Measurements from ENCODE around the gene GTPBP2.

The GTPBP2 gene

DNA sequence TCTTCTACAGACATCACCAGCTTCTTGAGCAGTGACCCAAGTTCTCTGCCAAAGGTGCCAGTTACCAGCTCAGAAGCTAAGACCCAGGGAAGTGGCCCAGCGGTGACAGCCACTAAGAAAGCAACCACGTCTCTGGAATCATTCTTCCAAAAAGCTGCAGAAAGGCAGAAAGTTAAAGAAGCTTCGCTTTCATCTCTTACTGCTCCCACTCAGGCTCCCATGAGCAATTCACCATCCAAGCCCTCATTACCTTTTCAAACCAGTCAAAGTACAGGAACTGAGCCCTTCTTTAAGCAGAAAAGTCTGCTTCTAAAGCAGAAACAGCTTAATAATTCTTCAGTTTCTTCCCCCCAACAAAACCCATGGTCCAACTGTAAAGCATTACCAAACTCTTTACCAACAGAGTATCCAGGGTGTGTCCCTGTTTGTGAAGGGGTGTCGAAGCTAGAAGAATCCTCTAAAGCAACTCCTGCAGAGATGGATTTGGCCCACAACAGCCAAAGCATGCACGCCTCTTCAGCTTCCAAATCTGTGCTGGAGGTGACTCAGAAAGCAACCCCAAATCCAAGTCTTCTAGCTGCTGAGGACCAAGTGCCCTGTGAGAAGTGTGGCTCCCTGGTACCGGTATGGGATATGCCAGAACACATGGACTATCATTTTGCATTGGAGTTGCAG, 15.2 kb downstream of the GTPBP2 start:
- H3K79me2 ChIP-seq (ENCODE audit: control insufficient read depth, low read length), result no peaks in the 10 kb centered on the region; the same call in 1 of the 2 replicates
- peaks cover 4% of the 10 kb centered on the region for H3K4me1 ChIP-seq (ENCODE audit: control insufficient read depth, low read length)
- H3K9me2 ChIP-seq (replicated peaks; ENCODE audit: control insufficient read depth, low read length), result no peaks in the 10 kb centered on the region
- H3K4me2 ChIP-seq (ENCODE audit: low read length), result no peak overlapping the region
- H3K27ac ChIP-seq (ENCODE audit: low read depth, low read length), result no peak overlapping the region
- TF ChIP-seq EZH2phosphoT487 (IDR thresholded peaks at IDR 0.05; ENCODE audit: borderline replicate concordance, low read length), result no peak
- TF ChIP-seq, protein P1, sequence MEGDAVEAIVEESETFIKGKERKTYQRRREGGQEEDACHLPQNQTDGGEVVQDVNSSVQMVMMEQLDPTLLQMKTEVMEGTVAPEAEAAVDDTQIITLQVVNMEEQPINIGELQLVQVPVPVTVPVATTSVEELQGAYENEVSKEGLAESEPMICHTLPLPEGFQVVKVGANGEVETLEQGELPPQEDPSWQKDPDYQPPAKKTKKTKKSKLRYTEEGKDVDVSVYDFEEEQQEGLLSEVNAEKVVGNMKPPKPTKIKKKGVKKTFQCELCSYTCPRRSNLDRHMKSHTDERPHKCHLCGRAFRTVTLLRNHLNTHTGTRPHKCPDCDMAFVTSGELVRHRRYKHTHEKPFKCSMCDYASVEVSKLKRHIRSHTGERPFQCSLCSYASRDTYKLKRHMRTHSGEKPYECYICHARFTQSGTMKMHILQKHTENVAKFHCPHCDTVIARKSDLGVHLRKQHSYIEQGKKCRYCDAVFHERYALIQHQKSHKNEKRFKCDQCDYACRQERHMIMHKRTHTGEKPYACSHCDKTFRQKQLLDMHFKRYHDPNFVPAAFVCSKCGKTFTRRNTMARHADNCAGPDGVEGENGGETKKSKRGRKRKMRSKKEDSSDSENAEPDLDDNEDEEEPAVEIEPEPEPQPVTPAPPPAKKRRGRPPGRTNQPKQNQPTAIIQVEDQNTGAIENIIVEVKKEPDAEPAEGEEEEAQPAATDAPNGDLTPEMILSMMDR (IDR thresholded peaks at IDR 0.05; ENCODE audit: low read depth, low read length, poor library complexity, severe bottlenecking), result no peak
- H3K9me3 ChIP-seq (ENCODE audit: control insufficient read depth, insufficient read depth, low read length), result no peaks in the 10 kb centered on the region
- H3F3A ChIP-seq (ENCODE audit: control insufficient read depth, insufficient read depth), result peaks cover 15% of the 10 kb centered on the region
- peaks cover 66% of the 10 kb centered on the region for H3K36me3 ChIP-seq (ENCODE audit: control insufficient read depth, low read length)
- H3K4me3 ChIP-seq (ENCODE audit: low read length), result no peak overlapping the region
- H4K20me1 ChIP-seq (ENCODE audit: control insufficient read depth, insufficient read depth, low read depth, low read length), result no peaks in the 10 kb centered on the region
- H3K27me3 ChIP-seq (ENCODE audit: control insufficient read depth, low read length), result no peaks in the 10 kb centered on the region

DNA sequence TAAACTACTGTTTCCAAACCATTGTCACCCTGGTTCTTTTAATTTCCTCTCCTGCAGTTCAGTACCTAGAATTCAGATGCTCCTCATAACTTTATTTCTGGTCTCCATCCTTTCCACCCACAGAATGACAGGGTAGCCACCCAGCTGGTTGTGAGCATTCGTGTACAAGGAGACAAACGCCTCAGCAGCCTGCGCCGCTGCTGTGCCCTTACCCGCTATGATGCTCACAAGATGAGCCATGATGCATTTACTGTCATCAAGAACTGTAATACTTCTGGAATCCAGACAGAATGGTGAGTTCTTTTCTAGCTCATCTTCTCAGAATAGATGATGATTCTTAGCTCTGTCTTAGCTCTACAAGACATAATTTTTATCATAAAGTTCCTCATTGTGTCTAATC, 18.6 kb downstream of the GTPBP2 start:
- H4K20me1 ChIP-seq (ENCODE audit: control insufficient read depth, insufficient read depth, low read depth, low read length), result no peaks in the 10 kb centered on the region
- H3K36me3 ChIP-seq (ENCODE audit: control insufficient read depth, low read length), result peaks cover 88% of the 10 kb centered on the region
- TF ChIP-seq, protein P1 (IDR thresholded peaks at IDR 0.05; ENCODE audit: low read depth, low read length, poor library complexity, severe bottlenecking), result no peak
- TF ChIP-seq EZH2phosphoT487 (IDR thresholded peaks at IDR 0.05; ENCODE audit: borderline replicate concordance, low read length), result no peak
- H3K4me2 ChIP-seq (ENCODE audit: low read length), result no peak overlapping the region
- no peak overlapping the region for H3K4me3 ChIP-seq (ENCODE audit: low read length)
- H3K79me2 ChIP-seq (ENCODE audit: control insufficient read depth, low read length), result peaks cover 3% of the 10 kb centered on the region
- peaks cover 13% of the 10 kb centered on the region for H3K4me1 ChIP-seq (ENCODE audit: control insufficient read depth, low read length)
- H3K9me2 ChIP-seq (replicated peaks; ENCODE audit: control insufficient read depth, low read length), result no peaks in the 10 kb centered on the region
- peaks cover 22% of the 10 kb centered on the region for H3F3A ChIP-seq (ENCODE audit: control insufficient read depth, insufficient read depth)
- H3K27ac ChIP-seq (ENCODE audit: low read depth, low read length), result no peak overlapping the region
- H3K27me3 ChIP-seq (ENCODE audit: control insufficient read depth, low read length), result no peaks in the 10 kb centered on the region
- no peaks in the 10 kb centered on the region for H3K9me3 ChIP-seq (ENCODE audit: control insufficient read depth, insufficient read depth, low read length)

DNA sequence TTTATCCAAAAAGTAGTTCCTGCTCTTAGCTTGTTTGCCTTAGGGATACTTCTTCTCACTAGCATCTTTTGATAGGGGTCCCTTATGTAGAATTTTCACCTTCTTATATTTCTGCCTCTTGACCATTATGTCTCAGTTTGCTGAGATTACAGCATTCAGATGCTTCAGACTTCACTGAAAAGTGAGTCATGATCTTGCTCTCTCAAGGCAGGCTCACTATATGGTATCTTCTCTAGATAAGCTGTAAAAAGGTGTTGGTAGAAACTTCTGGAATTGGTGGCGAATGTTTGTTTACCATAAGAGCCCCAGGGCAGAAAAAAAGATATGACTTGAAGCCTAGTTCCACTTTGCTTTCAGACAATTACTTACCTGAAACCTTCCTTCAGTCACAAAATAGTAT, 19.7 kb downstream of the GTPBP2 start:
- H3K27ac ChIP-seq (ENCODE audit: low read depth, low read length), result no peak overlapping the region
- no peaks in the 10 kb centered on the region for H4K20me1 ChIP-seq (ENCODE audit: control insufficient read depth, insufficient read depth, low read depth, low read length)
- peaks cover 21% of the 10 kb centered on the region for H3F3A ChIP-seq (ENCODE audit: control insufficient read depth, insufficient read depth)
- H3K4me2 ChIP-seq (ENCODE audit: low read length), result no peak overlapping the region
- H3K9me3 ChIP-seq (ENCODE audit: control insufficient read depth, insufficient read depth, low read length), result no peaks in the 10 kb centered on the region
- no peak overlapping the region for H3K4me3 ChIP-seq (ENCODE audit: low read length)
- peaks cover 13% of the 10 kb centered on the region for H3K4me1 ChIP-seq (ENCODE audit: control insufficient read depth, low read length)
- H3K36me3 ChIP-seq (ENCODE audit: control insufficient read depth, low read length), result peaks cover 89% of the 10 kb centered on the region
- TF ChIP-seq, protein P1 (IDR thresholded peaks at IDR 0.05; ENCODE audit: low read depth, low read length, poor library complexity, severe bottlenecking), result no peak
- no peak for TF ChIP-seq EZH2phosphoT487 (IDR thresholded peaks at IDR 0.05; ENCODE audit: borderline replicate concordance, low read length)
- H3K9me2 ChIP-seq (replicated peaks; ENCODE audit: control insufficient read depth, low read length), result no peaks in the 10 kb centered on the region
- H3K27me3 ChIP-seq (ENCODE audit: control insufficient read depth, low read length), result no peaks in the 10 kb centered on the region
- peaks cover 3% of the 10 kb centered on the region for H3K79me2 ChIP-seq (ENCODE audit: control insufficient read depth, low read length)

Measured in DOHH2 (cell line).